Upper lobe of left lung (tissue), 4 donors: ENCODE results near the gene CCDC88B.

ENCODE experiments used
- POLR2A ChIP-seq, 4 donors: fragments of 450-650 bp; IDR thresholded peaks; one replicate each; pipeline ENCODE4 v1.5.1; 2016 to 2017; ENCODE audit warnings: antibody characterized with exemption in 4 of 4, mild to moderate bottlenecking in 2 of 4
- TF ChIP-seq, protein P1 (sequence below), 6 experiments: fragments of 450-650 bp in 4 of 6; fragments of 200-600 bp in 2 of 6; sonication (generic) in 2 of 6; IDR thresholded peaks; one replicate each; pipeline ENCODE4 v1.5.1; 2016 to 2019; ENCODE audit warnings: antibody characterized with exemption in 6 of 6

DNA sequence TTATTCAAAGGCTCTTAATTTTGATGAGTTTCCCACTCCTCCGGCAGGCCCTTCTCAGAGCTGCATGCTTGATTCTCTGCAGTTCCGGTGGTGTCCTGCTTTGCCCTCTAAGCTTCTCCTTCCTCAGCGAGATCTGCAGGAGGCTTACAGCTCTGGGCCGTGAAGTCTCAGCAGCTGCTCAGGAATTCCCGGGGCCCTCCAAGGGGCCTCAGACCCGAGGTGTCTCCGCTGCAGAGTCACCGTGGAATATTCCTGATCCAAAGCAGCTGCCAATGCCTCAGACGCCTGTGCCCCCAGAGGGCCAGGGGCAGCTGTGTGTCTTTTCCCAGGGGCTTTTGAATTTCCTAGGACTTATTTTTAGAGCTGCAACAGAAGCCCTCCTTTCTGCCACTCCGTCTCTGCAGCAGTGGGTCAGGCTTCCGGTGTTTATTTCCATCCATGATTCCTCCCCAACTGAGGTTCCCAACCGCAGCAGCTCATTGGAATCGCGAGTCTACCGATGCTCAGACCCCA, 56.1 kb downstream of the CCDC88B start:
- TF ChIP-seq, protein P1, sequence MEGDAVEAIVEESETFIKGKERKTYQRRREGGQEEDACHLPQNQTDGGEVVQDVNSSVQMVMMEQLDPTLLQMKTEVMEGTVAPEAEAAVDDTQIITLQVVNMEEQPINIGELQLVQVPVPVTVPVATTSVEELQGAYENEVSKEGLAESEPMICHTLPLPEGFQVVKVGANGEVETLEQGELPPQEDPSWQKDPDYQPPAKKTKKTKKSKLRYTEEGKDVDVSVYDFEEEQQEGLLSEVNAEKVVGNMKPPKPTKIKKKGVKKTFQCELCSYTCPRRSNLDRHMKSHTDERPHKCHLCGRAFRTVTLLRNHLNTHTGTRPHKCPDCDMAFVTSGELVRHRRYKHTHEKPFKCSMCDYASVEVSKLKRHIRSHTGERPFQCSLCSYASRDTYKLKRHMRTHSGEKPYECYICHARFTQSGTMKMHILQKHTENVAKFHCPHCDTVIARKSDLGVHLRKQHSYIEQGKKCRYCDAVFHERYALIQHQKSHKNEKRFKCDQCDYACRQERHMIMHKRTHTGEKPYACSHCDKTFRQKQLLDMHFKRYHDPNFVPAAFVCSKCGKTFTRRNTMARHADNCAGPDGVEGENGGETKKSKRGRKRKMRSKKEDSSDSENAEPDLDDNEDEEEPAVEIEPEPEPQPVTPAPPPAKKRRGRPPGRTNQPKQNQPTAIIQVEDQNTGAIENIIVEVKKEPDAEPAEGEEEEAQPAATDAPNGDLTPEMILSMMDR (IDR thresholded peaks at IDR 0.05) = no peak
- no peak for TF ChIP-seq POLR2A (IDR thresholded peaks at IDR 0.05)
